HepG2 (cell line): ENCODE data around the gene LRPAP1. TPM values are rescaled to one million over a fixed set of nuclear protein-coding genes. Genes with fewer than 3 reads are reported as not detected.
"Not testable (repeated sequence)": the region's sequence is repeated elsewhere in the genome, so short reads cannot be mapped to it uniquely, and the experiment has no call there.

ENCODE experiments used
- ATAC-seq: fragments of 200-7000 bp; cut with Tn5 transposase; 3 replicates; pipeline ENCODE4 v1.9.1; 2020; ENCODE audit warnings: mild to moderate bottlenecking, moderate library complexity
- BruUV-seq: library from RNA; stranded (reverse); fragments of 400-500 nt; replicated peaks from 2 replicates; lab custom pipeline; 2021; lab: Mats Ljungman, UMichigan
- CTCF ChIA-PET: fragments of 300-600 bp; formaldehyde crosslinking; extraction: SDS; loops from one replicate; lab custom pipeline; 2021; ENCODE audit warnings: low total read pairs, inconsistent platforms, low intra/inter-chr PET ratio; lab: Yijun Ruan, JAX
- POLR2A ChIA-PET: fragments of 350-600 bp; sonication (Branson Sonifier 250); formaldehyde crosslinking; loops from one replicate; lab custom pipeline; 2020; ENCODE audit warnings: antibody characterized with exemption, inconsistent platforms; lab: Yijun Ruan, JAX
- DNase-seq: peaks from one replicate; pipeline ENCODE4 v3.0.0-alpha.2; 2015; ENCODE audit warnings: low spot score
- FAIRE-seq: peaks from 3 replicates; lab custom pipeline; 2011; peaks lifted over from hg19 to GRCh38; lab: Jason Lieb, UNC
- H2AFZ ChIP-seq: one replicate; pipeline ENCODE4 v1.6.1; 2011; ENCODE audit warnings: low read length, inconsistent platforms
- H3K27ac ChIP-seq: fragments of 300-600 bp; 3 replicates; pipeline ENCODE4 v1.8.0; 2011; ENCODE audit warnings: mixed run types, mild to moderate bottlenecking, mixed read lengths, low read length, inconsistent platforms; ENCODE audit not compliant: insufficient read depth; ENCODE audit errors: extremely low read length
- H3K27me3 ChIP-seq, 2 experiments: fragments of 200-600 bp in 1 of 2; 2 replicates in 1 of 2; 3 replicates in 1 of 2; pipeline versions ENCODE4 v1.6.0 to v1.8.0; 2011; ENCODE audit warnings: low read length in 2 of 2, mild to moderate bottlenecking in 2 of 2, moderate library complexity in 2 of 2, inconsistent platforms in 1 of 2; ENCODE audit not compliant: insufficient read depth in 2 of 2, control insufficient read depth in 1 of 2
- H3K36me3 ChIP-seq, 2 experiments: fragments of 200-600 bp in 1 of 2; replicated peaks in 1 of 2; 2 replicates in 1 of 2; 3 replicates in 1 of 2; pipeline versions ENCODE4 v1.5.1 to v1.8.0; 2011; ENCODE audit warnings: low read length in 2 of 2, inconsistent platforms in 1 of 2; ENCODE audit not compliant: insufficient read depth in 2 of 2, control insufficient read depth in 1 of 2
- H3K4me1 ChIP-seq: 2 replicates; pipeline ENCODE4 v1.5.1; 2012; ENCODE audit warnings: low read length, inconsistent platforms; ENCODE audit not compliant: insufficient read depth
- H3K4me2 ChIP-seq: 2 replicates; pipeline ENCODE4 v1.6.0; 2011; ENCODE audit warnings: low read depth, low read length, inconsistent platforms
- H3K4me3 ChIP-seq, 3 experiments: fragments of 200-600 bp in 1 of 3; sonication (generic), shearing (Covaris generic) in 1 of 3; replicated peaks in 1 of 3; 2 replicates each; pipeline ENCODE4 v1.5.1; 2011 to 2016; ENCODE audit warnings: low read length in 3 of 3, inconsistent platforms in 2 of 3, low read depth in 2 of 3, mild to moderate bottlenecking in 2 of 3, control low read depth in 1 of 3, mixed read lengths in 1 of 3; ENCODE audit not compliant: insufficient read depth in 1 of 3
- H3K79me2 ChIP-seq: one replicate; pipeline ENCODE4 v1.6.1; 2011; ENCODE audit warnings: low read length, inconsistent platforms; ENCODE audit not compliant: insufficient read depth
- H3K9ac ChIP-seq: 2 replicates; pipeline ENCODE4 v1.6.0; 2011; ENCODE audit warnings: mild to moderate bottlenecking, low read depth, low read length, inconsistent platforms; ENCODE audit not compliant: insufficient read depth
- H3K9me3 ChIP-seq: 2 replicates; pipeline ENCODE4 v1.5.1; 2012; ENCODE audit warnings: mild to moderate bottlenecking, low read length
- H4K20me1 ChIP-seq: 2 replicates; pipeline ENCODE4 v1.6.0; 2011; ENCODE audit warnings: inconsistent platforms, mild to moderate bottlenecking, low read length, moderate library complexity; ENCODE audit not compliant: insufficient read depth
- HNRNPL ChIP-seq: fragments of 200-400 bp; formaldehyde crosslinking; IDR thresholded peaks from 2 replicates; pipeline ENCODE4 v1.6.1; 2017; ENCODE audit warnings: mild to moderate bottlenecking, low read depth, low read length
- ZNF772 ChIP-seq: sonication (generic); formaldehyde crosslinking; IDR thresholded peaks from 2 replicates; pipeline ENCODE4 v1.5.0; 2020; ENCODE audit warnings: mild to moderate bottlenecking, missing genetic modification reagents
- WGBS: methylation state at CpG from one replicate; pipeline ENCODE4 v1.1.6; 2017; ENCODE audit warnings: low lambda C conversion rate; 5-methylcytosine and 5-hydroxymethylcytosine counted together
- in situ Hi-C: cut with HindIII; loops from 2 replicates; pipeline ENCODE4 v1.10.0; 2017; ENCODE audit warnings: low pct_unique_long_range_greater_than_20kb; ENCODE audit not compliant: extremely low pct_ligation_motif_present
- intact Hi-C: fragments of 100-400 bp; cut with micrococcal nuclease; formaldehyde crosslinking; loops from one replicate; pipeline ENCODE4 v1.10.0; 2022; ENCODE audit not compliant: unreplicated experiment
- polyA plus RNA-seq, 8 experiments: library from polyadenylated mRNA; depleted of rRNA in 3 of 8; stranded (reverse) in 7 of 8; unstranded in 1 of 8; fragments of >200 nt; fragmentation: Illumina TruSeq in 4 of 8; extraction: Trizol in 4 of 8; gene quantifications; 2 replicates each; pipeline versions ENCODE4 v1.2.1 to v1.2.3, GENCODE V29; 2011 to 2016; ENCODE audit warnings: low read depth in 4 of 8, missing spikeins in 1 of 8, mixed read lengths in 1 of 8; ENCODE audit not compliant: insufficient read depth in 1 of 8
- total RNA-seq, 5 experiments: library from RNA; depleted of rRNA; stranded (reverse); fragments of >200 nt; fragmentation: Illumina TruSeq; extraction: Trizol; gene quantifications; 2 replicates each; pipeline ENCODE4 v1.2.3, GENCODE V29; 2016; ENCODE audit warnings: low read depth in 1 of 5
- TF ChIP-seq, protein P1 (sequence below): sonication (generic); formaldehyde crosslinking; IDR thresholded peaks from 2 replicates; pipeline ENCODE4 v1.9.0; 2022; ENCODE audit warnings: low read depth, missing genetic modification reagents
- TF ChIP-seq, protein P2 (sequence below): sonication (generic); formaldehyde crosslinking; conservative IDR thresholded peaks from 2 replicates; pipeline ENCODE4 v1.4.0; 2020; ENCODE audit warnings: mild to moderate bottlenecking, missing genetic modification reagents, moderate library complexity
- TF ChIP-seq, protein P3 (sequence below): sonication (generic); formaldehyde crosslinking; IDR thresholded peaks from 2 replicates; pipeline ENCODE4 v1.4.0; 2020; ENCODE audit warnings: mild to moderate bottlenecking, missing genetic modification reagents

Gene LRPAP1
- total and polyA plus RNA-seq, 2 of the 13 experiments (the other 11 are each of a cell fraction or from before 2014, with no cell fraction given), result 153 to 191 TPM

- Histone ChIP-seq H3K4me2 (peak overlapping the region; percentile 49), H3K4me1 (peaks cover 25% of the 10 kb centered on the region)
- H3K79me2 ChIP-seq, H3K27me3 ChIP-seq, DNase-seq, in situ Hi-C loops, intact Hi-C loops, POLR2A ChIA-PET: not testable (repeated sequence)
- WGBS, result 8% methylated on average over 1 of the region's 19 CpGs
- peak; percentile 42 for ATAC-seq
- TF ChIP-seq, protein P1, sequence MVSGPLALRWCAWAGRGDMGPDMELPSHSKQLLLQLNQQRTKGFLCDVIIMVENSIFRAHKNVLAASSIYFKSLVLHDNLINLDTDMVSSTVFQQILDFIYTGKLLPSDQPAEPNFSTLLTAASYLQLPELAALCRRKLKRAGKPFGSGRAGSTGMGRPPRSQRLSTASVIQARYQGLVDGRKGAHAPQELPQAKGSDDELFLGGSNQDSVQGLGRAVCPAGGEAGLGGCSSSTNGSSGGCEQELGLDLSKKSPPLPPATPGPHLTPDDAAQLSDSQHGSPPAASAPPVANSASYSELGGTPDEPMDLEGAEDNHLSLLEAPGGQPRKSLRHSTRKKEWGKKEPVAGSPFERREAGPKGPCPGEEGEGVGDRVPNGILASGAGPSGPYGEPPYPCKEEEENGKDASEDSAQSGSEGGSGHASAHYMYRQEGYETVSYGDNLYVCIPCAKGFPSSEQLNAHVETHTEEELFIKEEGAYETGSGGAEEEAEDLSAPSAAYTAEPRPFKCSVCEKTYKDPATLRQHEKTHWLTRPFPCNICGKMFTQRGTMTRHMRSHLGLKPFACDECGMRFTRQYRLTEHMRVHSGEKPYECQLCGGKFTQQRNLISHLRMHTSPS (CRISPR knock-in tag), result peak; percentile 71
- TF ChIP-seq, protein P2, sequence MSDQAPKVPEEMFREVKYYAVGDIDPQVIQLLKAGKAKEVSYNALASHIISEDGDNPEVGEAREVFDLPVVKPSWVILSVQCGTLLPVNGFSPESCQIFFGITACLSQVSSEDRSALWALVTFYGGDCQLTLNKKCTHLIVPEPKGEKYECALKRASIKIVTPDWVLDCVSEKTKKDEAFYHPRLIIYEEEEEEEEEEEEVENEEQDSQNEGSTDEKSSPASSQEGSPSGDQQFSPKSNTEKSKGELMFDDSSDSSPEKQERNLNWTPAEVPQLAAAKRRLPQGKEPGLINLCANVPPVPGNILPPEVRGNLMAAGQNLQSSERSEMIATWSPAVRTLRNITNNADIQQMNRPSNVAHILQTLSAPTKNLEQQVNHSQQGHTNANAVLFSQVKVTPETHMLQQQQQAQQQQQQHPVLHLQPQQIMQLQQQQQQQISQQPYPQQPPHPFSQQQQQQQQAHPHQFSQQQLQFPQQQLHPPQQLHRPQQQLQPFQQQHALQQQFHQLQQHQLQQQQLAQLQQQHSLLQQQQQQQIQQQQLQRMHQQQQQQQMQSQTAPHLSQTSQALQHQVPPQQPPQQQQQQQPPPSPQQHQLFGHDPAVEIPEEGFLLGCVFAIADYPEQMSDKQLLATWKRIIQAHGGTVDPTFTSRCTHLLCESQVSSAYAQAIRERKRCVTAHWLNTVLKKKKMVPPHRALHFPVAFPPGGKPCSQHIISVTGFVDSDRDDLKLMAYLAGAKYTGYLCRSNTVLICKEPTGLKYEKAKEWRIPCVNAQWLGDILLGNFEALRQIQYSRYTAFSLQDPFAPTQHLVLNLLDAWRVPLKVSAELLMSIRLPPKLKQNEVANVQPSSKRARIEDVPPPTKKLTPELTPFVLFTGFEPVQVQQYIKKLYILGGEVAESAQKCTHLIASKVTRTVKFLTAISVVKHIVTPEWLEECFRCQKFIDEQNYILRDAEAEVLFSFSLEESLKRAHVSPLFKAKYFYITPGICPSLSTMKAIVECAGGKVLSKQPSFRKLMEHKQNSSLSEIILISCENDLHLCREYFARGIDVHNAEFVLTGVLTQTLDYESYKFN, result 0 out of 2 replicates have a peak, but pooled peaks have one; percentile 10
- TF ChIP-seq, protein P3, sequence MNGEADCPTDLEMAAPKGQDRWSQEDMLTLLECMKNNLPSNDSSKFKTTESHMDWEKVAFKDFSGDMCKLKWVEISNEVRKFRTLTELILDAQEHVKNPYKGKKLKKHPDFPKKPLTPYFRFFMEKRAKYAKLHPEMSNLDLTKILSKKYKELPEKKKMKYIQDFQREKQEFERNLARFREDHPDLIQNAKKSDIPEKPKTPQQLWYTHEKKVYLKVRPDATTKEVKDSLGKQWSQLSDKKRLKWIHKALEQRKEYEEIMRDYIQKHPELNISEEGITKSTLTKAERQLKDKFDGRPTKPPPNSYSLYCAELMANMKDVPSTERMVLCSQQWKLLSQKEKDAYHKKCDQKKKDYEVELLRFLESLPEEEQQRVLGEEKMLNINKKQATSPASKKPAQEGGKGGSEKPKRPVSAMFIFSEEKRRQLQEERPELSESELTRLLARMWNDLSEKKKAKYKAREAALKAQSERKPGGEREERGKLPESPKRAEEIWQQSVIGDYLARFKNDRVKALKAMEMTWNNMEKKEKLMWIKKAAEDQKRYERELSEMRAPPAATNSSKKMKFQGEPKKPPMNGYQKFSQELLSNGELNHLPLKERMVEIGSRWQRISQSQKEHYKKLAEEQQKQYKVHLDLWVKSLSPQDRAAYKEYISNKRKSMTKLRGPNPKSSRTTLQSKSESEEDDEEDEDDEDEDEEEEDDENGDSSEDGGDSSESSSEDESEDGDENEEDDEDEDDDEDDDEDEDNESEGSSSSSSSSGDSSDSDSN, result 0 out of 2 replicates have a peak, but pooled peaks have one; percentile 9
- TF ChIP-seq HNRNPL, result peak; percentile 87
- TF ChIP-seq ZNF772 (CRISPR knock-in tag), result 0 out of 2 replicates have a peak, but pooled peaks have one; percentile 23
- TF ChIP-seq, all 625 proteins: peak for 5; not testable (repeated sequence) for 620
- peak overlapping the region in 1 of 3 experiments; percentile 30; a peak in 1 of 6 replicates for H3K4me3 ChIP-seq
- H2AFZ ChIP-seq, FAIRE-seq, BruUV-seq, H4K20me1 ChIP-seq, H3K9ac ChIP-seq, H3K27ac ChIP-seq, CTCF ChIA-PET, H3K9me3 ChIP-seq, H3K36me3 ChIP-seq: not testable (repeated sequence)
Measured at GRCh38 chr4:3575426-3576369, 43.5 kb upstream of the LRPAP1 start.

- H4K20me1 ChIP-seq, FAIRE-seq, H3K9ac ChIP-seq, CTCF ChIA-PET, H3K4me3 ChIP-seq, intact Hi-C loops, in situ Hi-C loops, DNase-seq, POLR2A ChIA-PET, H3K36me3 ChIP-seq, H3K79me2 ChIP-seq, H2AFZ ChIP-seq, H3K27ac ChIP-seq, ATAC-seq, H3K27me3 ChIP-seq, H3K4me2 ChIP-seq, H3K9me3 ChIP-seq, BruUV-seq: not testable (repeated sequence)
- peaks cover 23% of the 10 kb centered on the region for H3K4me1 ChIP-seq
- 46% methylated on average over 7 of the region's 9 CpGs for WGBS
Measured at GRCh38 chr4:3574865-3575264, 42.6 kb upstream of the LRPAP1 start.
